IMR-90 (cell line): ENCODE data around the gene SPACDR. TPM values are rescaled to one million over a fixed set of nuclear protein-coding genes. Genes with fewer than 3 reads are reported as not detected.

ENCODE experiments used
- ATAC-seq: fragments of 200-7000 bp; cut with Tn5 transposase; 2 replicates; pipeline ENCODE4 v1.9.1; 2020; ENCODE audit warnings: low read depth, mild to moderate bottlenecking, moderate library complexity
- BruUV-seq: library from RNA; stranded (reverse); fragments of 400-500 nt; replicated peaks from 2 replicates; lab custom pipeline; 2021; lab: Mats Ljungman, UMichigan
- CTCF ChIA-PET: fragments of 300-600 bp; formaldehyde crosslinking; extraction: SDS; loops from one replicate; lab custom pipeline; 2021; ENCODE audit warnings: antibody characterized with exemption; lab: Yijun Ruan, JAX
- POLR2A ChIA-PET: fragments of 300-600 bp; sonication (Branson Sonifier 250); formaldehyde crosslinking; loops from one replicate; lab custom pipeline; 2022; ENCODE audit warnings: antibody characterized with exemption; ENCODE audit not compliant: unreplicated experiment; lab: Charles Lee
- DNase-seq: peaks from one replicate; pipeline ENCODE4 v3.0.0; 2013
- H2AFZ ChIP-seq: replicated peaks from 2 replicates; pipeline ENCODE3; 2013; ENCODE audit warnings: low read length, mild to moderate bottlenecking; ENCODE audit not compliant: poor library complexity
- H2AK5ac ChIP-seq: 2 replicates; pipeline ENCODE4 v1.6.1; 2013; ENCODE audit warnings: low read depth, low read length, inconsistent platforms
- H2AK9ac ChIP-seq: replicated peaks from 2 replicates; pipeline ENCODE3; 2013; ENCODE audit warnings: mild to moderate bottlenecking, low read depth, low read length, moderate library complexity; ENCODE audit not compliant: poor library complexity
- H2BK120ac ChIP-seq: 2 replicates; pipeline ENCODE4 v1.6.1; 2013; ENCODE audit warnings: low read depth, low read length, inconsistent platforms
- H2BK15ac ChIP-seq: 3 replicates; pipeline ENCODE4 v1.6.1; 2013; ENCODE audit warnings: low read depth, low read length, inconsistent platforms
- H2BK20ac ChIP-seq: 2 replicates; pipeline ENCODE4 v1.6.1; 2013; ENCODE audit warnings: low read depth, mild to moderate bottlenecking, inconsistent platforms, low read length, moderate library complexity
- H2BK5ac ChIP-seq: 2 replicates; pipeline ENCODE4 v1.6.1; 2013; ENCODE audit warnings: mild to moderate bottlenecking, low read depth, low read length, inconsistent platforms; ENCODE audit not compliant: poor library complexity, severe bottlenecking
- H3K14ac ChIP-seq: replicated peaks from 2 replicates; pipeline ENCODE4 v1.6.1; 2013; ENCODE audit warnings: low read depth, low read length, inconsistent platforms
- H3K18ac ChIP-seq: 2 replicates; pipeline ENCODE4 v1.6.1; 2013; ENCODE audit warnings: low read depth, low read length, control low read depth
- H3K23ac ChIP-seq: 2 replicates; pipeline ENCODE4 v1.6.1; 2013; ENCODE audit warnings: low read depth, low read length, inconsistent platforms
- H3K27ac ChIP-seq: 2 replicates; pipeline ENCODE4 v1.5.1; 2013; ENCODE audit warnings: mild to moderate bottlenecking, control low read depth, low read length; ENCODE audit not compliant: insufficient read depth
- H3K27me3 ChIP-seq: 2 replicates; pipeline ENCODE4 v1.6.1; 2013; ENCODE audit warnings: low read length; ENCODE audit not compliant: control insufficient read depth, insufficient read depth
- H3K36me3 ChIP-seq: 2 replicates; pipeline ENCODE4 v1.6.1; 2013; ENCODE audit warnings: low read length, mixed read lengths; ENCODE audit not compliant: control insufficient read depth, insufficient read depth
- H3K4ac ChIP-seq: 2 replicates; pipeline ENCODE4 v1.6.1; 2013; ENCODE audit warnings: low read depth, low read length, inconsistent platforms
- H3K4me1 ChIP-seq: 2 replicates; pipeline ENCODE4 v1.6.1; 2013; ENCODE audit warnings: low read length, mixed read lengths; ENCODE audit not compliant: control insufficient read depth, insufficient read depth
- H3K4me2 ChIP-seq: 2 replicates; pipeline ENCODE4 v1.6.1; 2013; ENCODE audit warnings: low read depth, mild to moderate bottlenecking, control low read depth, low read length, moderate library complexity
- H3K4me3 ChIP-seq: 2 replicates; pipeline ENCODE4 v1.5.1; 2013; ENCODE audit warnings: low read depth, mild to moderate bottlenecking, control low read depth, low read length, moderate library complexity; ENCODE audit not compliant: insufficient read depth
- H3K56ac ChIP-seq: 2 replicates; pipeline ENCODE4 v1.6.1; 2013; ENCODE audit warnings: low read length, inconsistent platforms; ENCODE audit not compliant: insufficient read depth; ENCODE audit errors: extremely low read depth
- H3K79me1 ChIP-seq, 2 experiments: 2 replicates each; pipeline ENCODE4 v1.6.1; 2013; ENCODE audit warnings: low read length in 2 of 2, inconsistent platforms in 1 of 2, low read depth in 1 of 2
- H3K9ac ChIP-seq: 2 replicates; pipeline ENCODE4 v1.6.1; 2013; ENCODE audit warnings: low read depth, low read length, control low read depth
- H3K9me1 ChIP-seq: 2 replicates; pipeline ENCODE4 v1.6.1; 2013; ENCODE audit warnings: low read length, inconsistent platforms; ENCODE audit not compliant: insufficient read depth
- H3K9me3 ChIP-seq: 2 replicates; pipeline ENCODE4 v1.6.1; 2013; ENCODE audit warnings: low read length; ENCODE audit not compliant: control insufficient read depth, insufficient read depth
- H4K20me1 ChIP-seq: 2 replicates; pipeline ENCODE4 v1.6.1; 2013; ENCODE audit warnings: low read length, inconsistent platforms; ENCODE audit not compliant: insufficient read depth
- H4K5ac ChIP-seq: 2 replicates; pipeline ENCODE4 v1.6.1; 2013; ENCODE audit warnings: mild to moderate bottlenecking, low read depth, low read length, control low read depth
- H4K8ac ChIP-seq, 2 experiments: 2 replicates each; pipeline ENCODE4 v1.6.1; 2013; ENCODE audit warnings: low read depth in 2 of 2, low read length in 2 of 2, control low read depth in 1 of 2, inconsistent platforms in 1 of 2
- H4K91ac ChIP-seq: 2 replicates; pipeline ENCODE4 v1.6.1; 2013; ENCODE audit warnings: low read depth, low read length, inconsistent platforms; ENCODE audit not compliant: insufficient read depth
- FOS ChIP-seq: fragments of 150-350 bp; IDR thresholded peaks from 2 replicates; pipeline ENCODE4 v1.6.1; 2016; ENCODE audit warnings: low read depth, low read length
- MXI1 ChIP-seq: IDR thresholded peaks from 2 replicates; pipeline ENCODE4 v1.6.1; 2012; ENCODE audit warnings: low read depth, mild to moderate bottlenecking, low read length, moderate library complexity, borderline replicate concordance
- NFE2L2 ChIP-seq: fragments of 150-350 bp; IDR thresholded peaks from 2 replicates; pipeline ENCODE4 v1.6.1; 2016; ENCODE audit warnings: low read depth, mild to moderate bottlenecking, low read length
- RCOR1 ChIP-seq: IDR thresholded peaks from 2 replicates; pipeline ENCODE4 v1.6.1; 2012; ENCODE audit warnings: mild to moderate bottlenecking, low read length, improper control_type of control experiment; ENCODE audit not compliant: insufficient replicate concordance
- WGBS, 2 experiments: methylation state at CpG; one replicate each; pipeline versions ENCODE4 v1.1.5 to v1.1.7; 2013; ENCODE audit warnings: missing lambda C conversion rate in 2 of 2; ENCODE audit not compliant: insufficient read length in 1 of 2; ENCODE audit errors: extremely low coverage in 2 of 2; 5-methylcytosine and 5-hydroxymethylcytosine counted together
- dilution Hi-C: fragments of 300-500 bp; cut with HindIII; formaldehyde crosslinking; loops from one replicate; pipeline ENCODE4 v1.14.3; 2018; ENCODE audit warnings: low sequenced_read_pairs; ENCODE audit not compliant: unreplicated experiment
- in situ Hi-C: fragments of 300-500 bp; cut with MboI; formaldehyde crosslinking; loops from 3 replicates; pipeline ENCODE4 v1.14.3; 2019; ENCODE audit warnings: low sequenced_read_pairs, inconsistent platforms, mixed read lengths
- intact Hi-C: fragments of 100-400 bp; cut with micrococcal nuclease; formaldehyde crosslinking; loops from 2 replicates; pipeline ENCODE4 v1.10.0; 2022
- polyA plus RNA-seq, 3 experiments: library from polyadenylated mRNA; depleted of rRNA; stranded (reverse); fragments of >200 nt; gene quantifications; 2 replicates each; pipeline ENCODE4 v1.2.3, GENCODE V29; 2012; ENCODE audit warnings: low replicate concordance in 1 of 3
- total RNA-seq: library from RNA; depleted of rRNA; stranded (reverse); fragments of >200 nt; gene quantifications from 2 replicates; pipeline ENCODE4 v1.2.3, GENCODE V29; 2012
- TF ChIP-seq, protein P1 (sequence below): fragments of 150-350 bp; IDR thresholded peaks from 2 replicates; pipeline ENCODE4 v1.6.1; 2016; ENCODE audit warnings: low read depth, mild to moderate bottlenecking, low read length, moderate library complexity, borderline replicate concordance

SPACDR gene
- total and polyA plus RNA-seq, 2 of the 4 experiments (the other 2 are of a cell fraction), result 0.54 to 2.1 TPM

DNA sequence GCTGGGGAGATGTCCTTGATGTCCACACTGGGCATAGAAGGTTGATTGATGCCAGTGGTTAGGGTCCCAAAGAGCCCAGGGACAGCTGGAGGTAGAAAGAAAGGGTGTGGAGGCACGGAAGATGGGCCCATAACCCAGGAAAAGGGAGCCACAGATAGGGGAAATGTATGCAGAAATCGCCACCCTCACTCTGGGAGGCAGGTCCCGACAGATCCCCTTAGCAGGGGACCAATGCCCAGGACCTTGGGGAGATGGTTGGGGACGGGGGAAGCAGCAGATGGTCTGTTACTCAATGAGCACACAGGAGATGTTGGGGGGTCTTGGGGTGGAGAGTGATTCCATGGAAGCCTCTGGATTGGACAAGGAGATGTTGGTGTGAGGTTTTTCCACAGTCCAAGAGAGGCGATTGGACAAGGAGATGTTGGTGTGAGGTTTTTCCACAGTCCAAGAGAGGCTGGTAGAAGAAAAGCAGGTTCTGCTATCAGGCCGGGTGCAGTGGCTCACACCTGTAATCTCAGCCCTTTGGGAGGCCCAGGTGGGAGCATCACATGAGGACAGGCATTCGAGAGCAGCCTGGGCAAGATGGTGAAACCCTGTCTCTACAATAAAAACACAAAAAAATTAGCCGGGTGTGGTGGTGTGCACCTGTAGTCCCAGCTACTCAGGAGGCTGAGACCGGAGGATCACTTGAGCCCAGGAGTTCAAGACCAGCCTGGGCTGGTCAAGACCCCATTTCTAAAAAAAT lies 20.8 kb downstream of the SPACDR start:
- H4K91ac ChIP-seq, result peak overlapping the region; percentile 66; the same call in 1 of the 2 replicates
- H3K4me2 ChIP-seq, result no peak overlapping the region
- no peak for DNase-seq
- POLR2A ChIA-PET, result interaction anchor here (1.4 kb wide), 1 partner anchor 12 kb away, joined by 3 read pairs; no protein-coding TSS in a partner anchor
- H2BK15ac ChIP-seq, result peak overlapping the region; percentile 74; the same call in 2 of the 3 replicates
- no peak for TF ChIP-seq MXI1
- no peak for TF ChIP-seq RCOR1
- TF ChIP-seq, protein P1, sequence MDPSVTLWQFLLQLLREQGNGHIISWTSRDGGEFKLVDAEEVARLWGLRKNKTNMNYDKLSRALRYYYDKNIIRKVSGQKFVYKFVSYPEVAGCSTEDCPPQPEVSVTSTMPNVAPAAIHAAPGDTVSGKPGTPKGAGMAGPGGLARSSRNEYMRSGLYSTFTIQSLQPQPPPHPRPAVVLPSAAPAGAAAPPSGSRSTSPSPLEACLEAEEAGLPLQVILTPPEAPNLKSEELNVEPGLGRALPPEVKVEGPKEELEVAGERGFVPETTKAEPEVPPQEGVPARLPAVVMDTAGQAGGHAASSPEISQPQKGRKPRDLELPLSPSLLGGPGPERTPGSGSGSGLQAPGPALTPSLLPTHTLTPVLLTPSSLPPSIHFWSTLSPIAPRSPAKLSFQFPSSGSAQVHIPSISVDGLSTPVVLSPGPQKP, result no peak
- no peak for TF ChIP-seq NFE2L2
- TF ChIP-seq FOS, result no peak
- H2AFZ ChIP-seq, result no peak overlapping the region
- ATAC-seq, result no peak
- BruUV-seq, result no TSS peak
- no peak overlapping the region for H3K4me3 ChIP-seq
- H3K18ac ChIP-seq, result peak overlapping the region; percentile 5; the same call in 1 of the 2 replicates
- no peak overlapping the region for H3K9ac ChIP-seq
- no peaks in the 10 kb centered on the region for H3K9me3 ChIP-seq
- CTCF ChIA-PET, result no interaction called here
- H3K9me1 ChIP-seq, result peaks cover 30% of the 10 kb centered on the region
- intact Hi-C loops (no loop called here), in situ Hi-C loops (loop anchor here (25.0 kb wide), 1 partner anchor 669 kb away; no protein-coding TSS in a partner anchor), dilution Hi-C loops (no loop called here)
- peak overlapping the region; percentile 12 for H2AK9ac ChIP-seq
- H2AK5ac ChIP-seq, result peak overlapping the region; percentile 90
- peak overlapping the region; percentile 73 for H3K14ac ChIP-seq
- no peaks in the 10 kb centered on the region for H3K36me3 ChIP-seq
- no peak overlapping the region for H2BK5ac ChIP-seq
- H3K27ac ChIP-seq, result no peak overlapping the region
- H2BK20ac ChIP-seq, result peak overlapping the region; percentile 37
- peak overlapping the region; percentile 58 for H3K4ac ChIP-seq
- peak overlapping the region in 1 of 2 experiments; percentile 92; a peak in 2 of 4 replicates for H4K8ac ChIP-seq
- 92% methylated on average over 2 of the region's 9 CpGs; no CpG with 5 or more reads in 1 of the 2 experiments for WGBS, 2 experiments
- peaks cover 0 to 10% of the 10 kb centered on the region in 2 experiments; a peak in 2 of 4 replicates for H3K79me1 ChIP-seq
- H4K20me1 ChIP-seq, result no peaks in the 10 kb centered on the region
- peak overlapping the region; percentile 74 for H2BK120ac ChIP-seq
- H4K5ac ChIP-seq, result peak overlapping the region; percentile 83
- H3K4me1 ChIP-seq, result peaks cover 27% of the 10 kb centered on the region
- H3K27me3 ChIP-seq, result no peaks in the 10 kb centered on the region
- peak overlapping the region; percentile 56; the same call in 1 of the 2 replicates for H3K23ac ChIP-seq
- H3K56ac ChIP-seq, result no peak overlapping the region
